ENCODE results near the gene CELF1. TPM values are rescaled to one million over a fixed set of nuclear protein-coding genes. Genes with fewer than 3 reads are reported as not detected.

Gene CELF1
- total RNA-seq, 2 experiments from 2014 or later = 103 to 111 TPM

GRCh38 chr11:47447906-47448305 is 105.0 kb downstream of the CELF1 start:
- Mint-ChIP-seq H3K9me3 (no peaks in the 10 kb centered on the region), H3K27me3 (no peaks in the 10 kb centered on the region), H3K4me1 (ENCODE audit: low read depth) (no peaks in the 10 kb centered on the region), H3K36me3 (ENCODE audit: low read depth) (no peaks in the 10 kb centered on the region), H3K4me3 (no peak overlapping the region), H3K27ac (no peak overlapping the region)
- ATAC-seq (ENCODE audit: poor library complexity) = no peak
- no peaks in the 10 kb centered on the region for H3K9me3 ChIP-seq (ENCODE audit: control insufficient read depth in 1 of 2, insufficient read depth in 1 of 2, low read length in 2 of 2)
- peaks cover 3% of the 10 kb centered on the region for H3K4me1 ChIP-seq (ENCODE audit: insufficient read depth, low read length)
- POLR2A ChIA-PET = no interaction called here
- TF ChIP-seq CTCF (IDR thresholded peaks at IDR 0.05) = no peak
- H3K36me3 ChIP-seq (ENCODE audit: insufficient read depth, low read length) = no peaks in the 10 kb centered on the region
- CTCF ChIA-PET = no interaction called here
- H3K27me3 ChIP-seq (ENCODE audit: control insufficient read depth in 1 of 2, insufficient read depth in 2 of 2, low read length in 2 of 2) = no peaks in the 10 kb centered on the region
- H3K27ac ChIP-seq (ENCODE audit: low read depth in 1 of 2, low read length in 2 of 2) = no peak overlapping the region
- intact Hi-C loops (cut with DNase I, micrococcal nuclease) = no loop called here
- DNase-seq = no peak
- no peak overlapping the region for H3K4me3 ChIP-seq (ENCODE audit: low read length)

- no peak overlapping the region for H3K27ac ChIP-seq (ENCODE audit: low read depth in 1 of 2, low read length in 2 of 2)
- H3K9me3 ChIP-seq (ENCODE audit: control insufficient read depth in 1 of 2, insufficient read depth in 1 of 2, low read length in 2 of 2) = no peaks in the 10 kb centered on the region
- H3K4me1 Mint-ChIP-seq (ENCODE audit: low read depth) = no peaks in the 10 kb centered on the region
- no peaks in the 10 kb centered on the region for H3K36me3 Mint-ChIP-seq (ENCODE audit: low read depth)
- H3K36me3 ChIP-seq (ENCODE audit: insufficient read depth, low read length) = no peaks in the 10 kb centered on the region
- peaks cover 3% of the 10 kb centered on the region for H3K4me1 ChIP-seq (ENCODE audit: insufficient read depth, low read length)
- no peak overlapping the region for H3K4me3 Mint-ChIP-seq
- no peaks in the 10 kb centered on the region for H3K27me3 ChIP-seq (ENCODE audit: control insufficient read depth in 1 of 2, insufficient read depth in 2 of 2, low read length in 2 of 2)
- ChIA-PET POLR2A (no interaction called here), CTCF (no interaction called here)
- no peaks in the 10 kb centered on the region for H3K9me3 Mint-ChIP-seq
- H3K27ac Mint-ChIP-seq = no peak overlapping the region
- intact Hi-C loops (cut with DNase I, micrococcal nuclease) = no loop called here
- H3K4me3 ChIP-seq (ENCODE audit: low read length) = no peak overlapping the region
- TF ChIP-seq CTCF (IDR thresholded peaks at IDR 0.05) = no peak
- DNase-seq (no peak), ATAC-seq (ENCODE audit: poor library complexity) (no peak)
- no peaks in the 10 kb centered on the region for H3K27me3 Mint-ChIP-seq
Measured at GRCh38 chr11:47446833-47447232, 106.1 kb downstream of the CELF1 start.

- ATAC-seq (ENCODE audit: poor library complexity) (no peak), DNase-seq (no peak)
- no peaks in the 10 kb centered on the region for H3K9me3 Mint-ChIP-seq
- H3K27me3 Mint-ChIP-seq = no peaks in the 10 kb centered on the region
- ChIA-PET POLR2A (no interaction called here), CTCF (no interaction called here)
- Histone ChIP-seq H3K27ac (ENCODE audit: low read depth in 1 of 2, low read length in 2 of 2) (no peak overlapping the region), H3K4me3 (ENCODE audit: low read length) (no peak overlapping the region), H3K4me1 (ENCODE audit: insufficient read depth, low read length) (peaks cover 3% of the 10 kb centered on the region), H3K9me3 (ENCODE audit: control insufficient read depth in 1 of 2, insufficient read depth in 1 of 2, low read length in 2 of 2) (no peaks in the 10 kb centered on the region), H3K36me3 (ENCODE audit: insufficient read depth, low read length) (no peaks in the 10 kb centered on the region), H3K27me3 (ENCODE audit: control insufficient read depth in 1 of 2, insufficient read depth in 2 of 2, low read length in 2 of 2) (no peaks in the 10 kb centered on the region)
- H3K4me1 Mint-ChIP-seq (ENCODE audit: low read depth) = no peaks in the 10 kb centered on the region
- no peaks in the 10 kb centered on the region for H3K36me3 Mint-ChIP-seq (ENCODE audit: low read depth)
- no peak overlapping the region for H3K27ac Mint-ChIP-seq
- intact Hi-C loops (cut with DNase I, micrococcal nuclease) = no loop called here
- no peak for TF ChIP-seq CTCF (IDR thresholded peaks at IDR 0.05)
- no peak overlapping the region for H3K4me3 Mint-ChIP-seq
Measured at GRCh38 chr11:47445840-47446239, 107.1 kb downstream of the CELF1 start.
